Tibial nerve (tissue), 4 donors: ENCODE results near the gene UBE2O. TPM values are rescaled to one million over a fixed set of nuclear protein-coding genes. Genes with fewer than 3 reads are reported as not detected.

Source experiments
- DNase-seq, 2 donors: peaks; one replicate each; pipeline ENCODE4 v3.0.0-alpha.2; 2019; ENCODE audit warnings: low spot score in 2 of 2
- H3K27ac ChIP-seq, 4 donors: fragments of 200-600 bp; sonication (generic) in 3 of 4; one replicate each; pipeline ENCODE4 v1.5.1; 2017 to 2019; ENCODE audit warnings: mild to moderate bottlenecking in 1 of 4
- H3K27me3 ChIP-seq, 2 donors: fragments of 200-600 bp; sonication (generic) in 1 of 2; one replicate each; pipeline versions ENCODE4 v1.5.1 to v1.6.0; 2017 to 2019
- H3K36me3 ChIP-seq, 3 donors: fragments of 200-600 bp; sonication (generic); one replicate each; pipeline ENCODE4 v1.5.1; 2018 to 2019
- H3K4me1 ChIP-seq, 4 donors: fragments of 200-600 bp; sonication (generic) in 3 of 4; one replicate each; pipeline ENCODE4 v1.5.1; 2017 to 2019
- H3K4me3 ChIP-seq, 4 donors: fragments of 200-600 bp; sonication (generic) in 3 of 4; one replicate each; pipeline ENCODE4 v1.5.1; 2017 to 2019; ENCODE audit warnings: mild to moderate bottlenecking in 1 of 4, moderate library complexity in 1 of 4
- H3K9me3 ChIP-seq, 4 donors: fragments of 200-600 bp; sonication (generic) in 3 of 4; one replicate each; pipeline ENCODE4 v1.5.1; 2017 to 2019
- CTCF ChIP-seq, 5 experiments: fragments of 200-600 bp in 3 of 5; fragments of 450-650 bp in 2 of 5; sonication (generic) in 3 of 5; IDR thresholded peaks; one replicate each; pipeline ENCODE4 v1.5.1; 2016 to 2019; ENCODE audit warnings: antibody characterized with exemption in 5 of 5, mild to moderate bottlenecking in 3 of 5, moderate library complexity in 2 of 5
- EP300 ChIP-seq, 2 donors: sonication (generic); formaldehyde crosslinking; IDR thresholded peaks; one replicate each; pipeline ENCODE4 v1.6.1; 2017; ENCODE audit warnings: antibody characterized with exemption in 2 of 2, mild to moderate bottlenecking in 1 of 2
- POLR2A ChIP-seq, 2 donors: fragments of 450-650 bp; IDR thresholded peaks; one replicate each; pipeline ENCODE4 v1.6.1; 2017; ENCODE audit warnings: antibody characterized with exemption in 2 of 2, mild to moderate bottlenecking in 2 of 2, moderate library complexity in 2 of 2
- WGBS, 2 donors: methylation state at CpG; one replicate each; pipeline ENCODE4 v1.1.5; 2018; 5-methylcytosine and 5-hydroxymethylcytosine counted together
- total RNA-seq, 4 donors: library from RNA; depleted of rRNA; stranded (reverse); fragments of >200 nt; gene quantifications; one replicate each; pipeline ENCODE4 v1.1.0, GENCODE V29; 2016

Gene UBE2O
- total RNA-seq, 4 donors from 2014 or later = 16.0 to 38.7 (median 20.7) TPM

GRCh38 chr17:76420356-76421043, 32.5 kb downstream of the UBE2O start:
- DNase-seq = no peak
- Histone ChIP-seq H3K27me3 (no peaks in the 10 kb centered on the region), H3K9me3 (no peaks in the 10 kb centered on the region), H3K4me3 (no peak overlapping the region), H3K27ac (no peak overlapping the region), H3K36me3 (peaks cover 0 to 12% (median 0%) of the 10 kb centered on the region in 3 donors), H3K4me1 (peaks cover 0 to 19% (median 3%) of the 10 kb centered on the region in 4 donors)
- TF ChIP-seq EP300 (IDR thresholded peaks at IDR 0.05) = no peak
- TF ChIP-seq POLR2A (IDR thresholded peaks at IDR 0.05) = no peak
- no peak for TF ChIP-seq CTCF (IDR thresholded peaks at IDR 0.05)
- WGBS, 2 donors = 67 to 75% methylated on average over 10 of the region's 10 CpGs

- 63 to 76% methylated on average over 15 to 17 of the region's 17 CpGs for WGBS, 2 donors
- DNase-seq = no peak
- Histone ChIP-seq H3K36me3 (peaks cover 0 to 12% (median 0%) of the 10 kb centered on the region in 3 donors), H3K4me1 (peaks cover 0 to 23% (median 7%) of the 10 kb centered on the region in 4 donors), H3K27me3 (no peaks in the 10 kb centered on the region), H3K27ac (no peak overlapping the region), H3K4me3 (no peak overlapping the region), H3K9me3 (no peaks in the 10 kb centered on the region)
- no peak for TF ChIP-seq POLR2A (IDR thresholded peaks at IDR 0.05)
- TF ChIP-seq EP300 (IDR thresholded peaks at IDR 0.05) = no peak
- TF ChIP-seq CTCF (IDR thresholded peaks at IDR 0.05) = no peak
Observed at GRCh38 chr17:76419576-76420260, 33.2 kb downstream of the UBE2O start.

GRCh38 chr17:76417499-76418143, 35.3 kb downstream of the UBE2O start:
- Histone ChIP-seq H3K27me3 (no peaks in the 10 kb centered on the region), H3K4me1 (peaks cover 0 to 31% (median 14%) of the 10 kb centered on the region in 4 donors), H3K4me3 (no peak overlapping the region), H3K27ac (no peak overlapping the region), H3K36me3 (peaks cover 0 to 15% (median under 1%) of the 10 kb centered on the region in 3 donors), H3K9me3 (no peaks in the 10 kb centered on the region)
- 70 to 73% methylated on average over 11 of the region's 11 CpGs for WGBS, 2 donors
- TF ChIP-seq POLR2A (IDR thresholded peaks at IDR 0.05) = no peak
- TF ChIP-seq EP300 (IDR thresholded peaks at IDR 0.05) = no peak
- no peak for TF ChIP-seq CTCF (IDR thresholded peaks at IDR 0.05)
- DNase-seq = no peak

- Histone ChIP-seq H3K27ac (no peak overlapping the region), H3K9me3 (no peaks in the 10 kb centered on the region), H3K4me1 (peaks cover 0 to 31% (median 14%) of the 10 kb centered on the region in 4 donors), H3K27me3 (no peaks in the 10 kb centered on the region), H3K36me3 (peaks cover 0 to 15% (median 3%) of the 10 kb centered on the region in 3 donors), H3K4me3 (no peak overlapping the region)
- WGBS, 2 donors = 95 to 96% methylated on average over 4 of the region's 4 CpGs
- DNase-seq = no peak
- no peak for TF ChIP-seq CTCF (IDR thresholded peaks at IDR 0.05)
- no peak for TF ChIP-seq POLR2A (IDR thresholded peaks at IDR 0.05)
- TF ChIP-seq EP300 (IDR thresholded peaks at IDR 0.05) = no peak
Observed at GRCh38 chr17:76416899-76417298, 36.1 kb downstream of the UBE2O start.
